ENCODE results near the gene ROCK2.

DNA sequence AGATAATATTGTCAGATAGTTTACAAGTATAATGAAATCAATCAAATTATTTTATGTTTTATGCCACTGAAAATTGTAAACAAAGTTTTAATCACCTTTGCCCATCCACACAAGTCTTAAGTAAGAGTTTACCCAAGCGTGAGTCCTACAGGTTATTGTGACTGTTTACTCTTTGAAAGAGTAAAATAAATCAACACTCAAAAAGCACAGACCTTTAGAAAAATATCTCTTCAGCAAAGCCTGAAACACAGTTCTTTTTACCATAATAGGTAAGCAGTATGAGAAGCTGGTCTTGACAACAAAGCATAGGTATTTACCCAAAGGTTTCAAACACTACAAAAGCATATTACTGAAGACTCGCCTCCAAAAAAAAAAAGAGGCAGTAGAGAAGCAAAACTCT, 3.7 kb downstream of the ROCK2 start:
- TF ChIP-seq, protein P1, sequence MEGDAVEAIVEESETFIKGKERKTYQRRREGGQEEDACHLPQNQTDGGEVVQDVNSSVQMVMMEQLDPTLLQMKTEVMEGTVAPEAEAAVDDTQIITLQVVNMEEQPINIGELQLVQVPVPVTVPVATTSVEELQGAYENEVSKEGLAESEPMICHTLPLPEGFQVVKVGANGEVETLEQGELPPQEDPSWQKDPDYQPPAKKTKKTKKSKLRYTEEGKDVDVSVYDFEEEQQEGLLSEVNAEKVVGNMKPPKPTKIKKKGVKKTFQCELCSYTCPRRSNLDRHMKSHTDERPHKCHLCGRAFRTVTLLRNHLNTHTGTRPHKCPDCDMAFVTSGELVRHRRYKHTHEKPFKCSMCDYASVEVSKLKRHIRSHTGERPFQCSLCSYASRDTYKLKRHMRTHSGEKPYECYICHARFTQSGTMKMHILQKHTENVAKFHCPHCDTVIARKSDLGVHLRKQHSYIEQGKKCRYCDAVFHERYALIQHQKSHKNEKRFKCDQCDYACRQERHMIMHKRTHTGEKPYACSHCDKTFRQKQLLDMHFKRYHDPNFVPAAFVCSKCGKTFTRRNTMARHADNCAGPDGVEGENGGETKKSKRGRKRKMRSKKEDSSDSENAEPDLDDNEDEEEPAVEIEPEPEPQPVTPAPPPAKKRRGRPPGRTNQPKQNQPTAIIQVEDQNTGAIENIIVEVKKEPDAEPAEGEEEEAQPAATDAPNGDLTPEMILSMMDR (IDR thresholded peaks at IDR 0.05): no peak
- no peak for TF ChIP-seq POLR2A (IDR thresholded peaks at IDR 0.05)
